GM23338 (cell line): ENCODE results near the gene ZCCHC8. TPM values are rescaled to one million over a fixed set of nuclear protein-coding genes. Genes with fewer than 3 reads are reported as not detected.

ENCODE experiments used
- ATAC-seq: fragments of 200-7000 bp; cut with Tn5 transposase; 3 replicates; pipeline ENCODE4 v1.9.1; 2020
- DNase-seq: peaks from one replicate; pipeline ENCODE4 v3.0.0-alpha.2; 2015; ENCODE audit warnings: low spot score
- H2AFZ ChIP-seq: fragments of 200-600 bp; sonication (generic); 2 replicates; pipeline ENCODE4 v1.8.0; 2016; ENCODE audit warnings: antibody characterized with exemption, mild to moderate bottlenecking, moderate library complexity
- H3F3A ChIP-seq: fragments of 200-600 bp; sonication (generic); replicated peaks from 2 replicates; pipeline ENCODE4 v1.8.0; 2017; ENCODE audit warnings: antibody characterized with exemption, mixed run types, low read depth
- H3K27ac ChIP-seq: fragments of 200-600 bp; sonication (generic); 2 replicates; pipeline ENCODE4 v1.6.1; 2016; ENCODE audit warnings: low read depth
- H3K27me3 ChIP-seq: fragments of 200-600 bp; sonication (generic); 2 replicates; pipeline ENCODE4 v1.8.0; 2016; ENCODE audit warnings: mild to moderate bottlenecking, mixed run types, moderate library complexity; ENCODE audit not compliant: insufficient read depth
- H3K36me3 ChIP-seq: fragments of 200-600 bp; sonication (generic); 2 replicates; pipeline ENCODE4 v1.8.0; 2016; ENCODE audit warnings: mild to moderate bottlenecking; ENCODE audit not compliant: insufficient read depth
- H3K4me1 ChIP-seq: fragments of 200-600 bp; sonication (generic); 2 replicates; pipeline ENCODE4 v1.8.0; 2016; ENCODE audit warnings: mild to moderate bottlenecking, moderate library complexity; ENCODE audit not compliant: insufficient read depth
- H3K4me2 ChIP-seq: fragments of 200-600 bp; sonication (generic); 2 replicates; pipeline ENCODE4 v1.7.1; 2017; ENCODE audit warnings: mixed run types
- H3K4me3 ChIP-seq: fragments of 200-600 bp; sonication (generic); 2 replicates; pipeline ENCODE4 v1.6.1; 2016; ENCODE audit warnings: mixed run types
- H3K79me2 ChIP-seq: fragments of 200-600 bp; sonication (generic); replicated peaks from 2 replicates; pipeline ENCODE4 v1.8.0; 2017; ENCODE audit warnings: mild to moderate bottlenecking; ENCODE audit not compliant: insufficient read depth
- H3K9me2 ChIP-seq: fragments of 200-600 bp; sonication (generic); 2 replicates; pipeline ENCODE4 v1.8.0; 2017; ENCODE audit not compliant: insufficient read depth
- H4K20me1 ChIP-seq: fragments of 200-600 bp; sonication (generic); replicated peaks from 2 replicates; pipeline ENCODE4 v1.8.0; 2017; ENCODE audit warnings: mild to moderate bottlenecking; ENCODE audit not compliant: insufficient read depth
- H3K27ac Mint-ChIP-seq: 2 replicates; pipeline ENCODE4 v1.8.0; 2020; ENCODE audit warnings: inconsistent platforms, mild to moderate bottlenecking, moderate library complexity, mixed read lengths
- H3K27me3 Mint-ChIP-seq: 3 replicates; pipeline ENCODE4 v1.8.0; 2022; ENCODE audit warnings: low read depth, mild to moderate bottlenecking, moderate library complexity, mixed read lengths, inconsistent platforms; ENCODE audit not compliant: insufficient read depth, poor library complexity
- H3K36me3 Mint-ChIP-seq: 3 replicates; pipeline ENCODE4 v1.8.0; 2021; ENCODE audit warnings: low read depth, mild to moderate bottlenecking, inconsistent platforms, moderate library complexity, mixed read lengths
- H3K4me1 Mint-ChIP-seq: 3 replicates; pipeline ENCODE4 v1.8.0; 2020; ENCODE audit warnings: mild to moderate bottlenecking, inconsistent platforms, mixed read lengths
- H3K4me3 Mint-ChIP-seq: 3 replicates; pipeline ENCODE4 v1.8.0; 2021; ENCODE audit warnings: moderate library complexity, mild to moderate bottlenecking, inconsistent platforms, mixed read lengths
- H3K9me3 Mint-ChIP-seq: 3 replicates; pipeline ENCODE4 v1.8.0; 2020; ENCODE audit warnings: moderate library complexity, mild to moderate bottlenecking, inconsistent platforms, mixed read lengths
- CREB1 ChIP-seq: fragments of 250-450 bp; sonication (Bioruptor Pico); IDR thresholded peaks from 2 replicates; pipeline ENCODE4 v1.5.0; 2020; ENCODE audit warnings: low read depth, mild to moderate bottlenecking, moderate library complexity
- CTCF ChIP-seq, 2 experiments: fragments of 200-600 bp in 1 of 2; sonication (generic) in 1 of 2; conservative IDR thresholded peaks; 2 replicates each; pipeline versions ENCODE4 v1.5.1 to v1.6.1; 2016 to 2017; ENCODE audit warnings: antibody characterized with exemption in 2 of 2, low read depth in 2 of 2, mild to moderate bottlenecking in 2 of 2, moderate library complexity in 1 of 2
- ETS1 ChIP-seq: IDR thresholded peaks from 2 replicates; pipeline ENCODE4 v1.6.1; 2016; ENCODE audit warnings: antibody characterized with exemption
- NANOG ChIP-seq: IDR thresholded peaks from 2 replicates; pipeline ENCODE4 v1.6.1; 2016; ENCODE audit warnings: antibody characterized with exemption, borderline replicate concordance
- POLR2AphosphoS5 ChIP-seq: IDR thresholded peaks from 2 replicates; pipeline ENCODE4 v1.6.1; 2016; ENCODE audit warnings: antibody characterized with exemption, low read depth
- REST ChIP-seq: IDR thresholded peaks from one replicate; pipeline ENCODE4 v1.6.1; 2018; ENCODE audit warnings: antibody characterized with exemption; ENCODE audit not compliant: unreplicated experiment
- ZNF114 ChIP-seq: fragments of 250-450 bp; sonication (Bioruptor Pico); IDR thresholded peaks from 2 replicates; pipeline ENCODE4 v1.5.0; 2020; ENCODE audit warnings: mild to moderate bottlenecking, moderate library complexity
- ZNF331 ChIP-seq: fragments of 250-450 bp; sonication (Bioruptor Pico); IDR thresholded peaks from 2 replicates; pipeline ENCODE4 v1.5.0; 2020; ENCODE audit warnings: low read depth, mild to moderate bottlenecking, moderate library complexity
- polyA plus RNA-seq: library from polyadenylated mRNA; unstranded; fragments of >200 nt; fragmentation: Nextera tagmentation; extraction: Ambion mirVana; gene quantifications from 2 replicates; pipeline ENCODE4 v1.2.1, GENCODE V29; 2016
- total RNA-seq: library from RNA; depleted of rRNA; stranded (reverse); fragments of >200 nt; shearing (Covaris generic); gene quantifications from 2 replicates; pipeline ENCODE4 v1.2.3, GENCODE V29; 2014

The ZCCHC8 gene
- total and polyA plus RNA-seq, 2 experiments from 2014 or later, result 23.9 to 39.0 TPM

DNA sequence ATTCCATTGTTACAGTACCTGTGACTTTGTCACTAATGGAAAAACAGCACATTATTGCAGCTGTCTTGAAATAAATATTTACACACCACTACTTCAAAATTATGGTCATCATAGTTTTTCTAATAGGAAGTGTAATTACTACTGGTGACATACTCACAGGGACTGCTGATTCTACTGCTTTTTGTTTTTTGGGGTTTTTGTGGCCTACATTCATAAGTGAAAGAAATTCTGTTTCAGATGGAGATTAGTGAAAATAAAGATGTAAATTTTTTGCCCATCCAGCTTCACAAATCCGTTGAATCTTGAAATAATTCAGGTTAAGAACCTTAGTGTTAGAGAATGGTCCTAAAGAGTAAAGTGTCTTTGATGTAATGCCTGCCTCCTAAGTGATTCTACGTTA is 43.8 kb upstream of the ZCCHC8 start:
- ATAC-seq, result no peak
- Mint-ChIP-seq H3K9me3 (no peaks in the 10 kb centered on the region), H3K4me1 (no peaks in the 10 kb centered on the region)

GRCh38 chr12:122538496-122538895 is 37.8 kb upstream of the ZCCHC8 start:
- Mint-ChIP-seq H3K36me3 (peaks cover 55% of the 10 kb centered on the region), H3K27ac (no peak overlapping the region), H3K4me1 (no peaks in the 10 kb centered on the region), H3K4me3 (no peak overlapping the region), H3K27me3 (no peaks in the 10 kb centered on the region), H3K9me3 (no peaks in the 10 kb centered on the region)
- DNase-seq, result no peak
- Histone ChIP-seq H4K20me1 (peaks cover 10% of the 10 kb centered on the region), H3K79me2 (peaks cover 1% of the 10 kb centered on the region; the same call in 1 of the 2 replicates), H3K27me3 (no peaks in the 10 kb centered on the region), H3K36me3 (peaks cover 38% of the 10 kb centered on the region), H3K4me1 (no peaks in the 10 kb centered on the region), H3K9me2 (no peaks in the 10 kb centered on the region), H2AFZ (no peak overlapping the region), H3K27ac (no peak overlapping the region), H3K4me3 (no peak overlapping the region), H3K4me2 (no peak overlapping the region), H3F3A (no peaks in the 10 kb centered on the region)
- TF ChIP-seq ZNF331 (CRISPR knock-in tag), result no peak
- TF ChIP-seq POLR2AphosphoS5, result no peak
- no peak for TF ChIP-seq NANOG
- TF ChIP-seq ETS1, result no peak
- TF ChIP-seq CTCF (conservative IDR thresholded peaks at IDR 0.05; ENCODE audit: low read depth in 2 of 2), result no peak
- no peak for TF ChIP-seq ZNF114 (CRISPR knock-in tag)
- TF ChIP-seq CREB1, result no peak
- ATAC-seq, result no peak

More for the DNA sequence above, 43.8 kb upstream of the ZCCHC8 start:
- Histone ChIP-seq H3K79me2 (no peaks in the 10 kb centered on the region), H3F3A (no peaks in the 10 kb centered on the region), H3K36me3 (peaks cover 46% of the 10 kb centered on the region), H3K4me1 (no peaks in the 10 kb centered on the region), H4K20me1 (peaks cover 4% of the 10 kb centered on the region), H3K27ac (no peak overlapping the region), H3K9me2 (no peaks in the 10 kb centered on the region), H3K4me2 (no peak overlapping the region), H3K4me3 (no peak overlapping the region), H2AFZ (no peak overlapping the region), H3K27me3 (no peaks in the 10 kb centered on the region)
- Mint-ChIP-seq H3K36me3 (peaks cover 54% of the 10 kb centered on the region), H3K27ac (no peak overlapping the region), H3K4me3 (no peak overlapping the region), H3K27me3 (no peaks in the 10 kb centered on the region)
- DNase-seq, result no peak
- no peak for TF ChIP-seq REST
